ENCODE results near the gene GRID2. TPM values are rescaled to one million over a fixed set of nuclear protein-coding genes. Genes with fewer than 3 reads are reported as not detected.

GRID2 gene
- total RNA-seq, 6 donors from 2014 or later = 0.76 TPM; not detected in 5

- no peak overlapping the region for H3K4me3 ChIP-seq
- no peak for DNase-seq
Observed at GRCh38 chr4:93018806-93019205, 715.0 kb downstream of the GRID2 start.

DNA sequence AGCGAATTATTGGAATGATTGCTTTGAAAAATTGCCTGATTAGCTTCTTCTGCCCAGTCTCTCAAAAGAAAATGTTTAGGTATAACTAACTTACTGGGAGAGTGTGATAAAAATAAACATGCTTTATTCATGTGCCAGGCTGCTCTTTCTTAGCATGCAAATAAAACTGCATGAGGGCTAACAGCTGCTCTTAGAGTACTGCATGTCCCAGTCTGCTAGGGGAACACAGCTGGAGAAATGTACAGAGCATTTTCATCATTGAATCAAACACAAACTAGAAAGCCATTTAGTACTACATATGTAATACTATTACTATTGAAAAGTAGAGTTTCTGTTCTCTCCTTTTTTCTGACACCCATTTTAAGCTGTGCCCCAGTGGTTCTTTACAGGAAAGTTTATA is 726.0 kb downstream of the GRID2 start:
- H3K4me1 ChIP-seq = no peaks in the 10 kb centered on the region
- no peak overlapping the region for H3K27ac ChIP-seq
- TF ChIP-seq POLR2A (IDR thresholded peaks at IDR 0.05) = no peak
- H3K4me3 ChIP-seq = no peak overlapping the region
- no peaks in the 10 kb centered on the region for H3K36me3 ChIP-seq
- 70% methylated on average over 1 of the region's 1 CpG for WGBS, 2 donors
- no peak for DNase-seq
- H3K9me3 ChIP-seq = no peaks in the 10 kb centered on the region
- no peaks in the 10 kb centered on the region for H3K27me3 ChIP-seq
- no peak for ATAC-seq (ENCODE audit: low FRiP score in 2 of 2)

More at GRCh38 chr4:93018806-93019205, 715.0 kb downstream of the GRID2 start:
- Histone ChIP-seq H3K9me3 (no peaks in the 10 kb centered on the region), H3K4me1 (no peaks in the 10 kb centered on the region), H3K36me3 (no peaks in the 10 kb centered on the region), H3K27ac (no peak overlapping the region), H3K27me3 (no peaks in the 10 kb centered on the region)
- TF ChIP-seq POLR2AphosphoS5 (IDR thresholded peaks at IDR 0.05) (no peak), EP300 (IDR thresholded peaks at IDR 0.05) (no peak), POLR2A (IDR thresholded peaks at IDR 0.05) (no peak)
- TF ChIP-seq, protein P1, sequence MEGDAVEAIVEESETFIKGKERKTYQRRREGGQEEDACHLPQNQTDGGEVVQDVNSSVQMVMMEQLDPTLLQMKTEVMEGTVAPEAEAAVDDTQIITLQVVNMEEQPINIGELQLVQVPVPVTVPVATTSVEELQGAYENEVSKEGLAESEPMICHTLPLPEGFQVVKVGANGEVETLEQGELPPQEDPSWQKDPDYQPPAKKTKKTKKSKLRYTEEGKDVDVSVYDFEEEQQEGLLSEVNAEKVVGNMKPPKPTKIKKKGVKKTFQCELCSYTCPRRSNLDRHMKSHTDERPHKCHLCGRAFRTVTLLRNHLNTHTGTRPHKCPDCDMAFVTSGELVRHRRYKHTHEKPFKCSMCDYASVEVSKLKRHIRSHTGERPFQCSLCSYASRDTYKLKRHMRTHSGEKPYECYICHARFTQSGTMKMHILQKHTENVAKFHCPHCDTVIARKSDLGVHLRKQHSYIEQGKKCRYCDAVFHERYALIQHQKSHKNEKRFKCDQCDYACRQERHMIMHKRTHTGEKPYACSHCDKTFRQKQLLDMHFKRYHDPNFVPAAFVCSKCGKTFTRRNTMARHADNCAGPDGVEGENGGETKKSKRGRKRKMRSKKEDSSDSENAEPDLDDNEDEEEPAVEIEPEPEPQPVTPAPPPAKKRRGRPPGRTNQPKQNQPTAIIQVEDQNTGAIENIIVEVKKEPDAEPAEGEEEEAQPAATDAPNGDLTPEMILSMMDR (IDR thresholded peaks at IDR 0.05) = no peak
- no peak for ATAC-seq (ENCODE audit: low FRiP score in 2 of 2)

- H3K9me3 ChIP-seq = no peaks in the 10 kb centered on the region
- no peak for ATAC-seq (ENCODE audit: low FRiP score in 2 of 2)
- no peaks in the 10 kb centered on the region for H3K27me3 ChIP-seq
- 84 to 92% methylated on average over 3 of the region's 3 CpGs for WGBS, 2 donors
- TF ChIP-seq, protein P1 (IDR thresholded peaks at IDR 0.05) = no peak
- TF ChIP-seq POLR2A (IDR thresholded peaks at IDR 0.05) (no peak), POLR2AphosphoS5 (IDR thresholded peaks at IDR 0.05) (no peak), EP300 (IDR thresholded peaks at IDR 0.05) (no peak)
- no peaks in the 10 kb centered on the region for H3K4me1 ChIP-seq
- no peak overlapping the region for H3K27ac ChIP-seq
- DNase-seq = no peak
- H3K36me3 ChIP-seq = no peaks in the 10 kb centered on the region
- H3K4me3 ChIP-seq = no peak overlapping the region
Observed at GRCh38 chr4:93030670-93031069, 726.9 kb downstream of the GRID2 start.

- no peak for ATAC-seq (ENCODE audit: low FRiP score in 2 of 2)
- DNase-seq = no peak
- H3K9me3 ChIP-seq = no peaks in the 10 kb centered on the region
- no peak overlapping the region for H3K4me3 ChIP-seq
- WGBS, 2 donors = 59 to 71% methylated on average over 2 of the region's 2 CpGs
- no peaks in the 10 kb centered on the region for H3K27me3 ChIP-seq
- no peak overlapping the region for H3K27ac ChIP-seq
- no peaks in the 10 kb centered on the region for H3K36me3 ChIP-seq
- TF ChIP-seq POLR2A (IDR thresholded peaks at IDR 0.05) = no peak
- TF ChIP-seq, protein P1 (IDR thresholded peaks at IDR 0.05) = no peak
- TF ChIP-seq POLR2AphosphoS5 (IDR thresholded peaks at IDR 0.05) = no peak
- TF ChIP-seq EP300 (IDR thresholded peaks at IDR 0.05) = no peak
- H3K4me1 ChIP-seq = no peaks in the 10 kb centered on the region
Observed at GRCh38 chr4:93031431-93032098, 727.8 kb downstream of the GRID2 start.

DNA sequence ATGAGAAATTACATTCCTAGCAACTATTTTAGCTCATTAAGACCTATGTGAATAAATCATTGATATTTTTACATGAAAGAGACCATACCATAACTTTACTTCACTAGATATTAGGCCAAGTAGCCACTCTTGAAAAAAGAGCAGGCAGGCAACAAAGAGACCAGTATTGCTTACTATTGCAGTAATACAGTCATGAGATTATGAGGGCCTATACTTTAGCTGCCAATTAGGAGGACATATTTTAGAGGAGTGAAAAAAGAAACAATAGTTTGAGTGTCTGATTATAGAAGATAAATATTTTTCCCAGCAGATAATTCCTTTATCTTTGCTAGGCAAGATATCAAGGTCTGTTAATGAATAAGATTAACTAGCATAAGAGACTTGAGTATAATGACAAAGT is 739.0 kb downstream of the GRID2 start:
- Histone ChIP-seq H3K27ac (no peak overlapping the region), H3K9me3 (no peaks in the 10 kb centered on the region), H3K4me1 (no peaks in the 10 kb centered on the region), H3K27me3 (no peaks in the 10 kb centered on the region), H3K36me3 (no peaks in the 10 kb centered on the region), H3K4me3 (no peak overlapping the region)
- ATAC-seq (ENCODE audit: low FRiP score in 2 of 2) (no peak), DNase-seq (no peak)
- TF ChIP-seq POLR2AphosphoS5 (IDR thresholded peaks at IDR 0.05) (no peak), POLR2A (IDR thresholded peaks at IDR 0.05) (no peak), EP300 (IDR thresholded peaks at IDR 0.05) (no peak)
- TF ChIP-seq, protein P1 (IDR thresholded peaks at IDR 0.05) = no peak

Measured in upper lobe of left lung (tissue), 6 donors.